Lung (tissue), 12 donors: Measurements from ENCODE around the gene PPIL6. TPM values are rescaled to one million over a fixed set of nuclear protein-coding genes. Genes with fewer than 3 reads are reported as not detected.
A peak's percentile ranks its signal among the peaks of the same experiment; 100 is the strongest.
"Not testable (repeated sequence)": the region's sequence is repeated elsewhere in the genome, so short reads cannot be mapped to it uniquely, and the experiment has no call there.

Source experiments
- ATAC-seq: fragments of 200-7000 bp; cut with Tn5 transposase; one replicate; pipeline ENCODE4 v1.9.1; 2020; ENCODE audit warnings: moderate number of reproducible peaks; ENCODE audit not compliant: insufficient read depth, low FRiP score
- DNase-seq, 3 donors: peaks; one replicate each; pipeline ENCODE4 v3.0.0-alpha.2; 2013 to 2017
- H3K27ac ChIP-seq, 2 donors: one replicate each; pipeline ENCODE4 v1.5.1; 2013; ENCODE audit warnings: mild to moderate bottlenecking in 2 of 2, moderate library complexity in 2 of 2, control low read depth in 1 of 2, inconsistent platforms in 1 of 2, low read depth in 1 of 2, low read length in 1 of 2
- H3K27me3 ChIP-seq, 3 donors: one replicate each; pipeline ENCODE4 v1.5.1; 2013; ENCODE audit warnings: low read length in 2 of 3; ENCODE audit not compliant: control insufficient read depth in 3 of 3, insufficient read depth in 3 of 3
- H3K36me3 ChIP-seq, 4 donors: one replicate each; pipeline ENCODE4 v1.5.1; 2013; ENCODE audit warnings: low read length in 4 of 4, mild to moderate bottlenecking in 1 of 4, moderate library complexity in 1 of 4; ENCODE audit not compliant: control insufficient read depth in 4 of 4, insufficient read depth in 4 of 4
- H3K4me1 ChIP-seq, 5 donors: one replicate each; pipeline ENCODE4 v1.5.1; 2013; ENCODE audit warnings: low read length in 5 of 5, mild to moderate bottlenecking in 2 of 5, moderate library complexity in 1 of 5; ENCODE audit not compliant: control insufficient read depth in 5 of 5, insufficient read depth in 5 of 5
- H3K4me3 ChIP-seq: one replicate; pipeline ENCODE4 v1.5.1; 2013; ENCODE audit warnings: mild to moderate bottlenecking, control low read depth, moderate library complexity
- H3K9ac ChIP-seq, 2 donors: one replicate each; pipeline ENCODE4 v1.5.1; 2013; ENCODE audit warnings: low read length in 2 of 2, control low read depth in 1 of 2; ENCODE audit not compliant: insufficient read depth in 1 of 2
- H3K9me3 ChIP-seq, 4 donors: one replicate each; pipeline ENCODE4 v1.5.1; 2013; ENCODE audit warnings: low read length in 3 of 4, mild to moderate bottlenecking in 1 of 4, moderate library complexity in 1 of 4; ENCODE audit not compliant: control insufficient read depth in 4 of 4, insufficient read depth in 3 of 4
- CTCF ChIP-seq: IDR thresholded peaks from 2 replicates; pipeline ENCODE4 v1.5.1; 2012; ENCODE audit warnings: mild to moderate bottlenecking; ENCODE audit errors: control extremely low read depth, extremely low read depth
- WGBS, 2 donors: extraction: QIAGEN DNeasy Blood & Tissue Kit; methylation state at CpG; one replicate each; pipeline ENCODE4 v1.1.7; 2013; 5-methylcytosine and 5-hydroxymethylcytosine counted together
- polyA plus RNA-seq, 2 donors: library from polyadenylated mRNA; stranded (reverse); fragments of 200-250 nt; gene quantifications; one replicate each; pipeline ENCODE4 v1.2.1, GENCODE V29; 2013
- total RNA-seq, 2 donors: library from RNA; depleted of rRNA in 1 of 2; stranded (reverse); fragments of >200 nt in 1 of 2; gene quantifications; one replicate each; pipeline ENCODE4 v1.2.1, GENCODE V29; 2014 to 2021
- donor health status: control.
- donor health status: control.
- donor health status: Bipolar disorder and iron deficiency.
- donor health status: healthy.
- donor health status: DM: yes; HTN: yes; CAD: no.

Gene PPIL6
- total and polyA plus RNA-seq, 4 donors = 6.3 to 18.1 (median 13.3) TPM

- Histone ChIP-seq H3K4me1 (peaks cover 0 to 29% (median 19%) of the 10 kb centered on the region in 5 donors), H3K4me3 (no peak overlapping the region), H3K9ac (no peak overlapping the region), H3K36me3 (peaks cover 9 to 25% (median 12%) of the 10 kb centered on the region in 4 donors), H3K27me3 (no peaks in the 10 kb centered on the region), H3K27ac (no peak overlapping the region), H3K9me3 (no peaks in the 10 kb centered on the region)
- DNase-seq (no peak), ATAC-seq (no peak)
- TF ChIP-seq CTCF = no peak
- WGBS, 2 donors = 83 to 92% methylated on average over 1 of the region's 1 CpG
Measured at GRCh38 chr6:109461733-109462526, 21.5 kb upstream of the PPIL6 start.

GRCh38 chr6:109461205-109461604 is 20.8 kb upstream of the PPIL6 start:
- H3K27me3 ChIP-seq, H3K4me3 ChIP-seq, DNase-seq, H3K9ac ChIP-seq, ATAC-seq, H3K9me3 ChIP-seq, H3K27ac ChIP-seq: not testable (repeated sequence)
- 98 to 100% methylated on average over 1 of the region's 1 CpG for WGBS, 2 donors
- H3K36me3 ChIP-seq = peaks cover 9 to 23% (median 12%) of the 10 kb centered on the region in 4 donors
- H3K4me1 ChIP-seq = peaks cover 6 to 32% (median 24%) of the 10 kb centered on the region in 5 donors

- no peak for TF ChIP-seq CTCF
- H3K27me3 ChIP-seq = no peaks in the 10 kb centered on the region
- peaks cover 3 to 15% (median 9%) of the 10 kb centered on the region in 4 donors for H3K36me3 ChIP-seq
- H3K9ac ChIP-seq = peak overlapping the region in 1 of 2 donors; percentile 53
- no peak overlapping the region for H3K27ac ChIP-seq
- WGBS, 2 donors = 58 to 81% methylated on average over 3 of the region's 3 CpGs
- ATAC-seq = no peak
- H3K4me3 ChIP-seq = no peak overlapping the region
- H3K9me3 ChIP-seq = no peaks in the 10 kb centered on the region
- peaks cover 6 to 33% (median 21%) of the 10 kb centered on the region in 5 donors for H3K4me1 ChIP-seq
- peak; percentile 31 to 86 (median 78) for DNase-seq
Measured at GRCh38 chr6:109460161-109460829, 19.9 kb upstream of the PPIL6 start.
